ENCODE data around the gene KIAA1958.

DNA sequence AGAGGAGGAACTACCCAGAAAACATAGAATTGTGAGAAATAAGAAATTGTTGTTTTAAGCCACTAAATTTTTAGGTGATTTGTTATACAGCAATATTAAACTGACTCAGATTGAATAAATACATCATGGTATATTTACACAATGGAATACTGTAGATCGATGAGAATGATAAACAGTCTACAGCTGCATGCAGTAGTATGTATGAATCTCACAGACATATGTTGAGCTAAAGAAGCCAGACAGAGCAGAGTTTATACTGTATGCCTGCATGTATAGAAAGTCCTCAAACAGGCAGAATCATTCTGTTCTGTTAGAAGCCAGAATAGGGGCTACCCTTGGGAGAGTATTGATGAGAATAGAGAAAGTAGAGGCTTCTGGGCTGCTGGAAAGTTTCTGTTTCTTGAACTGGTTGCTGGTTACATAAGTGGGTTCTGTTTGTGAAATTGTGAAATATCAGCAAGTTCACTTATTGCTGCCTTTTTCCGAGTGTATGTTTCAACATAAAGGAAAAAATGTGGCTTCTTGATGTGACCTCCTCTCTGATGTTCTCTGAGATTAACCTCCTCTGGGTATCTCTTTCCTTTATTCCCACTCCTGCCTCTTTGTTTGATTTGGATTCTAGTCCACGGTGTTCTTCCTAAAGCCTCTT lies 9.6 kb downstream of the KIAA1958 start:
- TF ChIP-seq, protein P1, sequence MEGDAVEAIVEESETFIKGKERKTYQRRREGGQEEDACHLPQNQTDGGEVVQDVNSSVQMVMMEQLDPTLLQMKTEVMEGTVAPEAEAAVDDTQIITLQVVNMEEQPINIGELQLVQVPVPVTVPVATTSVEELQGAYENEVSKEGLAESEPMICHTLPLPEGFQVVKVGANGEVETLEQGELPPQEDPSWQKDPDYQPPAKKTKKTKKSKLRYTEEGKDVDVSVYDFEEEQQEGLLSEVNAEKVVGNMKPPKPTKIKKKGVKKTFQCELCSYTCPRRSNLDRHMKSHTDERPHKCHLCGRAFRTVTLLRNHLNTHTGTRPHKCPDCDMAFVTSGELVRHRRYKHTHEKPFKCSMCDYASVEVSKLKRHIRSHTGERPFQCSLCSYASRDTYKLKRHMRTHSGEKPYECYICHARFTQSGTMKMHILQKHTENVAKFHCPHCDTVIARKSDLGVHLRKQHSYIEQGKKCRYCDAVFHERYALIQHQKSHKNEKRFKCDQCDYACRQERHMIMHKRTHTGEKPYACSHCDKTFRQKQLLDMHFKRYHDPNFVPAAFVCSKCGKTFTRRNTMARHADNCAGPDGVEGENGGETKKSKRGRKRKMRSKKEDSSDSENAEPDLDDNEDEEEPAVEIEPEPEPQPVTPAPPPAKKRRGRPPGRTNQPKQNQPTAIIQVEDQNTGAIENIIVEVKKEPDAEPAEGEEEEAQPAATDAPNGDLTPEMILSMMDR (IDR thresholded peaks at IDR 0.05; ENCODE audit: low read length) = no peak
- TF ChIP-seq EZH2 (IDR thresholded peaks at IDR 0.05; ENCODE audit: borderline replicate concordance, low read length) = no peak
